ENCODE measurements around the gene SETD3. TPM values are rescaled to one million over a fixed set of nuclear protein-coding genes. Genes with fewer than 3 reads are reported as not detected.

The SETD3 gene
- total RNA-seq, 1 donor from 2014 or later, result 60.6 TPM

GRCh38 chr14:99513946-99514551 is 33.4 kb upstream of the SETD3 start:
- Mint-ChIP-seq H3K36me3 (ENCODE audit: low read depth) (peaks cover 8% of the 10 kb centered on the region), H3K9me3 (no peaks in the 10 kb centered on the region), H3K27ac (no peak overlapping the region), H3K27me3 (ENCODE audit: insufficient read depth) (no peaks in the 10 kb centered on the region), H3K4me1 (ENCODE audit: low read depth) (no peaks in the 10 kb centered on the region), H3K4me3 (no peak overlapping the region)
- no peak for DNase-seq (ENCODE audit: low spot score)
- intact Hi-C loops (cut with micrococcal nuclease), result no loop called here

DNA sequence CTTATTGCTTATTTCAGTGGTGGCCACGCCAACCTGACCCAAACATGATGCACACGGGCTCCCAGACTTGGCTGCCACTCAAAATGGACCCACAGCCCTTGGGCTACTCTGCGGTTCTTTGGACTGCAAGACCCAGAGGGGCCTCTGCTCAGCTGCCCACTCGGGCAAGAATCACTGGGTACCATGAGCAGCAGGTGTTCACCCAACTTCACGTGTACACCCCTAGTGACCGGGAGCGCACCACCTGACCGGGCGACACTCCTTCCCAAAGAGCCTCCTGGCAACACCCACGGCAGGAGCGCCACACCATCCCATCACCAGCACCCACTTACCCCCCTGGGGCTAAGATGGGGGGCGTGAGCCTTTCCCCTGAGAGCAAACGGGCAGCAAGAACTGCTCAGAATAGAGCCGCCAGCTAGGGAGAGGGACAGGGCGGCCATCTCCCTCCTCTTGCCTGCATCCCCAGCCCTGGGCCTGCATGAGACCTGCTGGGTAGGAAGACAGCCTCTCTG is 32.6 kb upstream of the SETD3 start:
- Mint-ChIP-seq H3K27me3 (ENCODE audit: insufficient read depth) (no peaks in the 10 kb centered on the region), H3K4me1 (ENCODE audit: low read depth) (no peaks in the 10 kb centered on the region)
- intact Hi-C loops (cut with micrococcal nuclease), result no loop called here

DNA sequence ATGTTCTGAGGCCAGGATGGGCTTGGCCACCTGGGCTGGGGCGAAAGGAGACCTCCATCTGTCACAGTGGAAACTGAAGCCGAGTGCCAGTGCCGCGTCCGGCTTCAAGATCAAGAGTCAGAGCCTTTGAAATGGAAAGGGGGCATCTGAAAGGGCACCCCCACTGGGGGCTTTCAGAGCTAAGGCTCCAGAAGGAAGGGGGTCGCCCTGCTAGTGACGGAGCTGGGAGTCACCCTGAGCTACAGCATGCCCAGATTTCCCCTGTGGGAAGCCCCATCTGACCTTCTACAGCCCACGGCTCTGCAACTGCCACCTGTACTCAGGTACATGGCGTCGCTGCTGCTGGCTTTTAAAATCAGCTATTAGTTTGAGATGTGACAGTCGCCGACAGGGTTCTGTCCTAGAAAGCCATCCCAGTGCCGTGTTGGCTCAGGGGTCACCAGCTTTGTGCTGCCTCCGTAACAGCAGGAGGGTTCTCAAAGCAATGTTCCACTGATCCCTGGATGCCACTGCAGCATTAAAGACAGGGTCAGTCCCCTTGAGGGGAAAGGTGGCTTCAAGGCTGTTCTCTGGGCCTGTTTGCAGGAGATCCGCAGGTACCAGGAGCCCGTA is 32.0 kb upstream of the SETD3 start:
- H3K27ac Mint-ChIP-seq, result no peak overlapping the region
- no peaks in the 10 kb centered on the region for H3K4me1 Mint-ChIP-seq (ENCODE audit: low read depth)
- no peaks in the 10 kb centered on the region for H3K9me3 Mint-ChIP-seq
- no peak overlapping the region for H3K4me3 Mint-ChIP-seq
- no peaks in the 10 kb centered on the region for H3K27me3 Mint-ChIP-seq (ENCODE audit: insufficient read depth)
- peaks cover 19% of the 10 kb centered on the region for H3K36me3 Mint-ChIP-seq (ENCODE audit: low read depth)
- DNase-seq (ENCODE audit: low spot score), result no peak
- intact Hi-C loops (cut with micrococcal nuclease), result no loop called here

More for the DNA sequence above, 32.6 kb upstream of the SETD3 start:
- no peak for DNase-seq (ENCODE audit: low spot score)
- H3K36me3 Mint-ChIP-seq (ENCODE audit: low read depth), result peaks cover 14% of the 10 kb centered on the region
- H3K9me3 Mint-ChIP-seq, result no peaks in the 10 kb centered on the region
- H3K27ac Mint-ChIP-seq, result no peak overlapping the region
- H3K4me3 Mint-ChIP-seq, result no peak overlapping the region

DNA sequence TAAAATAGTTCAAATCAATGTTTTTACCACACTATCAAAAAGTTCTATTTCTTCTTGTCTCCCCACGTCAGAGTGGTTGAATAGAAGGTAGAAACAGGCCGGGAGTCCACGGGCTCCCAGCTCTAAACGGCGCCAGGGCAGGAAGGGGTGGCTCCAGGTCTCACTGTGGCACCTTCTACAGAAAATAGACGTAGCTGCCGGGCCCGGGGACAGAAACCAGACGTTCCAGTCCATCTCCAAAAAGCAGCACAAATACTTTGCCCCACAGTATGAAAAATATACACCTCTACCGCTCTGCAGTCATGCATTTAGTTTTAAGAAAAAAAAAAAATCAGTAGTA is 31.4 kb upstream of the SETD3 start:
- no peak for DNase-seq (ENCODE audit: low spot score)
- H3K27ac Mint-ChIP-seq, result no peak overlapping the region
- intact Hi-C loops (cut with micrococcal nuclease), result no loop called here
- H3K36me3 Mint-ChIP-seq (ENCODE audit: low read depth), result peaks cover 25% of the 10 kb centered on the region
- H3K4me1 Mint-ChIP-seq (ENCODE audit: low read depth), result no peaks in the 10 kb centered on the region
- no peaks in the 10 kb centered on the region for H3K9me3 Mint-ChIP-seq
- no peak overlapping the region for H3K4me3 Mint-ChIP-seq
- H3K27me3 Mint-ChIP-seq (ENCODE audit: insufficient read depth), result no peaks in the 10 kb centered on the region

- intact Hi-C loops (cut with micrococcal nuclease), result no loop called here
- DNase-seq (ENCODE audit: low spot score), result no peak
- no peak overlapping the region for H3K4me3 Mint-ChIP-seq
- H3K4me1 Mint-ChIP-seq (ENCODE audit: low read depth), result no peaks in the 10 kb centered on the region
- H3K27me3 Mint-ChIP-seq (ENCODE audit: insufficient read depth), result no peaks in the 10 kb centered on the region
- no peak overlapping the region for H3K27ac Mint-ChIP-seq
- peaks cover 29% of the 10 kb centered on the region for H3K36me3 Mint-ChIP-seq (ENCODE audit: low read depth)
- no peaks in the 10 kb centered on the region for H3K9me3 Mint-ChIP-seq
These were observed 30.9 kb upstream of the SETD3 start for GRCh38 chr14:99511421-99512109.

DNA sequence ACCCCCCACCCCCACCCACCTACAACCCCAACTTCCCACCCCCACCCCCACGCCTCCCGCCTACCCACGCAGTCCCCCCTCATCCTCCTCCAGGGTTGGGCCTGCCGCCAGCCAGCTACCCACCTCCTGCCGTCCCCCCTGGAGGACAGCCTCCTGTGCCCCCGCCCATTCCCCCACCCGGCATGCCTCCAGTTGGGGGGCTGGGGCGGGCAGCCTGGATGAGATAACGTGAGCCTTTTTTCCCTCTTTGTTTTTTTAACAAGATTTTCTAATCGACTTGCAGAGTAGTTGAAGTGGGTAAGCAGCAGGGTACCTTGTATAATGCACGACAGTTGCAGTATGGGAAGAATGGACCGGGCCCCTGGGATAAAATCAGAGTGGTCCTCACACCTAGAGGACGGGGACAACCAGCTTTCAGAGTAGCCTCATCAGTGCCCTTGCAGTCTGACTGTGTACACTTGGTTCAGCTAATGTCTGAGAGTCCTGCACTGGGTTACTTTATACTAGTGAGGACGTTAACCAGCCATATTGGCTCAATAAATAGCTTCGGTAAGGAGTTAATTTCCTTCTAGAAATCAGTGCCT is 30.0 kb upstream of the SETD3 start:
- intact Hi-C loops (cut with micrococcal nuclease), result no loop called here
- H3K4me1 Mint-ChIP-seq (ENCODE audit: low read depth), result no peaks in the 10 kb centered on the region

DNA sequence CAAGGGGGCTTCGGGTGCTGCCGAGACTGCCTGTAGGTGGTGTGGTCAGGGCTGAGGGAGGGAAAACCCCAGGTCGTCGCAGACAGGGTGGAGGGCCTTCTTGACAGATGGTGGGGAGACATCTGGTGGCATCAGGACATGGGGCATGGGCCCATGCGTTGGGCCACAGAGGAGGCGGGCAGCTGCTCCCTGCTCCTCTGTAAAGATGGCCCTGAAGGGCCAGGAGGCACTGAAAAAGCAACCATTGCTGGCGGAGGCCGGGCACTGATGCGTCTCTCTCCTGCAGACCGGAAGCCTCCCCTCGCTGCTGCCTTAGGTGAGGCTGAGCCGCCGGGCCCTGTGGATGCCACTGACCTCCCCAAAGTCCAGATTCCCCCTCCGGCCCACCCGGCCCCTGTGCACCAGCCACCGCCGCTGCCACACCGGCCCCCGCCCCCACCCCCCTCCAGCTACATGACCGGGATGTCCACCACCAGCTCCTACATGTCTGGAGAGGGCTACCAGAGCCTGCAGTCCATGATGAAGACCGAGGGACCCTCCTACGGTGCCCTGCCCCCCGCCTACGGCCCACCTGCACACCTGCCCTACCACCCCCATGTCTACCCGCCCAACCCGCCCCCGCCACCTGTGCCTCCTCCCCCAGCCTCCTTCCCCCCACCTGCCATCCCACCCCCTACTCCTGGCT is 29.4 kb upstream of the SETD3 start:
- Mint-ChIP-seq H3K4me1 (ENCODE audit: low read depth) (no peaks in the 10 kb centered on the region), H3K27me3 (ENCODE audit: insufficient read depth) (no peaks in the 10 kb centered on the region), H3K9me3 (no peaks in the 10 kb centered on the region), H3K36me3 (ENCODE audit: low read depth) (peaks cover 41% of the 10 kb centered on the region), H3K27ac (no peak overlapping the region), H3K4me3 (no peak overlapping the region)
- intact Hi-C loops (cut with micrococcal nuclease), result no loop called here
- no peak for DNase-seq (ENCODE audit: low spot score)

More for the DNA sequence above, 30.0 kb upstream of the SETD3 start:
- Mint-ChIP-seq H3K9me3 (no peaks in the 10 kb centered on the region), H3K36me3 (ENCODE audit: low read depth) (peaks cover 37% of the 10 kb centered on the region), H3K27me3 (ENCODE audit: insufficient read depth) (no peaks in the 10 kb centered on the region), H3K27ac (no peak overlapping the region), H3K4me3 (no peak overlapping the region)
- no peak for DNase-seq (ENCODE audit: low spot score)

DNA sequence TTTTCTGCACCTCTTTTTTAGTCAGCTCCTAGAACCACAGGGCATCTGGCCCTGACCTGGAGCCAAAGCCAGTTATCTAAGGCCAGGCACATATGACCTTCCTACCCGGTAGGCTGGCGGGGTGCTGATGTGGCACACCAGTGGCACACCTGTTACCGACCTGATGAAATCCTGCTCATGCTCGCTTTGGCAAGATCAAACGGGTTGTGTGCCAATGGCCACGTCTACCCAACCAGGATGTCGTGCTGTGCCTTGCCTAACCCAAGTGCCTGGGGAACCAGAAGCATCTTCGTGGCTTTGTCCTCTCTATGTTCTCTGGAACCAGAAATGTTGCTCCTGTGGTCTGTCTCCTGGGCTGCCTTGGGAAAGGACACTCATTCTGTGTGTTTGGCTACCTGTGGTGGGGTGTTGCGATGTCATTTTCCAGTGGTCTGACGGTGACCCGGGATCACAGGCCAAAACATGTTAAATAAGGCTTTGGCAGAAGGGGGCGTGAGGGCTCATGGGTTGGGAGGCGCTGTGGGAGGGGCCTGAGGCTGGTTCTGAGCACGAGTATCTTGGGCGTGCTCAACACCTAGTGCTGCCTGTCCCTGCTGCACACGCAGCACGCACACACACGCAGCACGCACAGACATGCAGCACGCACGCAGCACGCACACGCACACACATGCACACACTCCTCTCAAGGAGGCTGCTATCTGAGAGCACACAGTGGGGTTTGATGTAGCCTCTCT is 28.4 kb upstream of the SETD3 start:
- no peak overlapping the region for H3K4me3 Mint-ChIP-seq
- intact Hi-C loops (cut with micrococcal nuclease), result no loop called here
- no peaks in the 10 kb centered on the region for H3K27me3 Mint-ChIP-seq (ENCODE audit: insufficient read depth)
- H3K9me3 Mint-ChIP-seq, result no peaks in the 10 kb centered on the region
- no peaks in the 10 kb centered on the region for H3K4me1 Mint-ChIP-seq (ENCODE audit: low read depth)
- H3K36me3 Mint-ChIP-seq (ENCODE audit: low read depth), result peaks cover 48% of the 10 kb centered on the region
- DNase-seq (ENCODE audit: low spot score), result no peak
- H3K27ac Mint-ChIP-seq, result no peak overlapping the region

GRCh38 chr14:99507860-99508640 is 27.4 kb upstream of the SETD3 start:
- intact Hi-C loops (cut with micrococcal nuclease), result no loop called here
- Mint-ChIP-seq H3K4me3 (no peak overlapping the region), H3K27ac (no peak overlapping the region), H3K36me3 (ENCODE audit: low read depth) (peaks cover 54% of the 10 kb centered on the region), H3K9me3 (no peaks in the 10 kb centered on the region), H3K27me3 (ENCODE audit: insufficient read depth) (no peaks in the 10 kb centered on the region), H3K4me1 (ENCODE audit: low read depth) (no peaks in the 10 kb centered on the region)
- no peak for DNase-seq (ENCODE audit: low spot score)

- Mint-ChIP-seq H3K4me1 (ENCODE audit: low read depth) (no peaks in the 10 kb centered on the region), H3K4me3 (no peak overlapping the region), H3K36me3 (ENCODE audit: low read depth) (peaks cover 59% of the 10 kb centered on the region), H3K9me3 (no peaks in the 10 kb centered on the region), H3K27me3 (ENCODE audit: insufficient read depth) (no peaks in the 10 kb centered on the region), H3K27ac (no peak overlapping the region)
- intact Hi-C loops (cut with micrococcal nuclease), result no loop called here
- DNase-seq (ENCODE audit: low spot score), result no peak
These were observed 25.6 kb upstream of the SETD3 start for GRCh38 chr14:99506276-99506675.

- no peak for DNase-seq (ENCODE audit: low spot score)
- Mint-ChIP-seq H3K27ac (no peak overlapping the region), H3K36me3 (ENCODE audit: low read depth) (peaks cover 67% of the 10 kb centered on the region), H3K27me3 (ENCODE audit: insufficient read depth) (no peaks in the 10 kb centered on the region), H3K4me3 (no peak overlapping the region), H3K9me3 (no peaks in the 10 kb centered on the region), H3K4me1 (ENCODE audit: low read depth) (no peaks in the 10 kb centered on the region)
- intact Hi-C loops (cut with micrococcal nuclease), result no loop called here
These were observed 24.4 kb upstream of the SETD3 start for GRCh38 chr14:99505089-99505488.

Measured in activated T-helper 1 cell treated with anti-CD3 and anti-CD28 coated beads, Interleukin-12 subunit alpha, Interleukin-12 subunit beta, Interleukin-2, Interleukin-4 antibody, amounts not matched to agents 30 ng/mL and 10 ng/mL and 1 ng/mL, durations not matched to agents 14 hours and 24 hours and 36 hours (primary cell).